ENCODE measurements around the gene GPC5.
"Not testable (repeated sequence)": the region's sequence is repeated elsewhere in the genome, so short reads cannot be mapped to it uniquely, and the experiment has no call there.

Gene GPC5

DNA sequence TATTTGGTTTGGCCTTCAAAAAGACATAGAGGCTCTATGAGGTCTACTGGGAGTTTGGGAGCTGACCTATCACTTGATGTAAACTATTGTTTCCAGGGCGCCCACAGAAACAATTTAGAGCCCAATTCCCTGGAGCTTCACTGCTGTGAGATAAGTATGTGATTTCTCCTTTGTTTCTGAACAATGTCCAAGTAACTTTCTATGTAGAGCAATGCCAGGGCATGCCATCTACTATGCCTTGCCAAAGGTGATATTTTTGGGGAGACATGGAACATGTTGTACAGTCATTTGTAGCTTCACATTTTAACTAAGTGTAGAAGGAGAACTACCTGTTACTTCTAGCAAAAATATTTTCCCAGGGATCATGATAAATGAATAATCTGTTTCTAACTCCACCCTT lies 872.6 kb downstream of the GPC5 start:
- no peak for DNase-seq (ENCODE audit: low read depth)

DNA sequence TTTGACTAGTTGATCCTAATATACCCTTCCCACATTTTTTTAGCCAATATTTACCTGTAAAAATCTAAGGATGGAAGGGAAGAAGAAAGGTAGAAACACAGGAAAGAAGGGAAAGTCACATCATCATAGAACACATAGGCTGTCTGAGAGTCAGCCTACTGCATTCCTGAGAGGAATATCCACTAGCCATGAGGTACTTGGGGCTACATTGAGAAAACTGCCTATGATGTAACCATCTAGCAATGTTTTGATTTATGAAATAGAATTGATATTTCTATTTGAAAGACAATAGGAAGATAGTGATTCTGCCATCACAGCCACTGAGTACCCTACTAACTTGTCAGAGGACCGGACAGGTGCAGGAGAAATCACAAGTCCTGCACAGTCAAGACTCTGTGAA lies 873.8 kb downstream of the GPC5 start:
- no peak for DNase-seq (ENCODE audit: low read depth)

DNA sequence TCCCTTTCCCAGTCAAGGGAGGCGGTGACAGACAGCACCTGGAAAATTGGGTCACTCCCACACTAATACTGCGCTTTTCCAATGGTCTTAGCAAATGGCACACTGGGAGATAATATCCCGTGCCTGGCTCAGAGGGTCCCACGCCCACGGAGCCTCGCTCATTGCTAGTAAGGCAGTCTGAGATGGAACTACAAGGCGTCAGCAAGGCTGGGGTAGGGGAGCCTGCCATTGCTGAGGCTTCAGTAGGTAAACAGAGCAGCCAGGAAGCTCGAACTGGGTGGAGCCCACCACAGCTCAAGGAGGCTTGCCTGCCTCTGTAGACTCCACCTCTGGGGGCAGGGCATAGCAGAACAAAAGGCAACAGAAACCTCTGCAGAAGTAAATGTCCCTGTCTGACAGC lies 882.6 kb downstream of the GPC5 start:
- not testable (repeated sequence) for DNase-seq (ENCODE audit: low read depth)

DNA sequence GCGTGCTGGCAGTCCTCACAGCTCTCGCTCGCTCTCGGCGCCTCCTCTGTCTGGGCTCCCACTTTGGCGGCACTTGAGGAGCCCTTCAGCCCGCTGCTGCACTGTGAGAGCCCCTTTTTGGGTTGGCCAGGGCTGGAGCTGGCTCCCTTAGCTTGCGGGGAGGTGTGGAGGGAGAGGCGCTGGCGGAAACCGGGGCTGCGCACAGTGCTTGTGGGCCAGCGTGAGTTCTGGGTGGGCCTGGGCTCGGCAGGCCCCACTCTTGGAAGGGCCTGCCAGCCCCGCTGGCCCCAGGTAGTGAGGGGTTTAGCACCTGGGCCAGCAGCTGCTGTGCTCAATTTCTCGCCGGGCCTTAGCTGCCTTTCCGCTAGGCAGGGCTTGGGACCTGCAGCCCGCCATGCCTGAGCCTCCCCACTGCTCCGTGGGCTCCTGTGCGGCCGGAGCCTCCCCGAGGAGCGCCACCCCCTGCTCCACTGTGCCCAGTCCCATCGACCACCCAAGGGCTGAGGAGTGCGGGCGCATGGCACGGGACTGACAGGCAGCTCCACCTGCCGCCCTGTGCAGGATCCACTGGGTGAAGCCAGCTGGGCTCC lies 892.4 kb downstream of the GPC5 start:
- DNase-seq (ENCODE audit: low read depth): not testable (repeated sequence)

DNA sequence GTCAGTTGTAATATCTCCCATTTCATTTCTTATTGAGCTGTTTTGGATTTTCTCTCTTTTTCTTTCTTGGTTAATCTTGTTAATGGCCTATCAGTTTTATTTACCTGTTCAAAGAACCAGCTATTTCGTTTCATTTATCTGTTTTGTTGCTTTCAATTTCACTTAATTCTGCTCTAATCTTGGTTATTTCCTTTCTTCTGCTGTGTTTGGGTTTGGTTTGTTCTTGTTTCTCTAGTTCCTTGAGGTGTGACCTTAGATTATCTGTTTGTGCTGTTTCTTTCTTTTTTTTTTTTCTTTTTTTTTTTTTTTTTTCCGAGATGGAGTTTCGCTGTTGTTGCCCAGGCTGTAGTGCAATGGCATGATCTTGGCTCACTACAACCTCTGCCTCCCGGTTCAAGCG lies 896.1 kb downstream of the GPC5 start:
- DNase-seq (ENCODE audit: low read depth): not testable (repeated sequence)

DNA sequence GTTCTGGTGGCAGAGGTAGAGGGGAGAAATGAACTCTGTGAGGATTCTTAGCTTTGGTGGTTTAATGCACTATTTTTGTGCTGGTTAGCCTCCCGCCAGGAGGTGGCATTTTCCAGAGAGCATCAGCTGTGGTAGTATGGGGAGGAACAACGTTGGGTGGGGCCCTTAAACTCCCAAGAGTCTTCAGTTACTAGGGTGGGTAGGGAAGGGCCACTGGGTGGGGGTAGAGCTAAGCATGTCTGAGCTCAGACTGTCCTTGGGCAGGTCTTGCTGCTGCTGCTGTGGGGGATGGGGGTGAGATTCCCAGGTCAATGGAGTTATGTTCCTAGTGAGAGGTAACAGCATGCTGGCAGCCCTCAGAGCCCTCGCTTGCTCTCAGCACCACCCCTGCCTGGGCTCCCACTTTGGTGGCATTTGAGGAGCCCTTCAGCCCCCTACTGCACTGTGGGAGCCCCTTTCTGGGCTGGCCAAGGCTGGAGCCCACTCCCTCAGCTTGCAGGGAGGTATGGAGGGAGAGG lies 897.8 kb downstream of the GPC5 start:
- DNase-seq (ENCODE audit: low read depth): not testable (repeated sequence)

DNA sequence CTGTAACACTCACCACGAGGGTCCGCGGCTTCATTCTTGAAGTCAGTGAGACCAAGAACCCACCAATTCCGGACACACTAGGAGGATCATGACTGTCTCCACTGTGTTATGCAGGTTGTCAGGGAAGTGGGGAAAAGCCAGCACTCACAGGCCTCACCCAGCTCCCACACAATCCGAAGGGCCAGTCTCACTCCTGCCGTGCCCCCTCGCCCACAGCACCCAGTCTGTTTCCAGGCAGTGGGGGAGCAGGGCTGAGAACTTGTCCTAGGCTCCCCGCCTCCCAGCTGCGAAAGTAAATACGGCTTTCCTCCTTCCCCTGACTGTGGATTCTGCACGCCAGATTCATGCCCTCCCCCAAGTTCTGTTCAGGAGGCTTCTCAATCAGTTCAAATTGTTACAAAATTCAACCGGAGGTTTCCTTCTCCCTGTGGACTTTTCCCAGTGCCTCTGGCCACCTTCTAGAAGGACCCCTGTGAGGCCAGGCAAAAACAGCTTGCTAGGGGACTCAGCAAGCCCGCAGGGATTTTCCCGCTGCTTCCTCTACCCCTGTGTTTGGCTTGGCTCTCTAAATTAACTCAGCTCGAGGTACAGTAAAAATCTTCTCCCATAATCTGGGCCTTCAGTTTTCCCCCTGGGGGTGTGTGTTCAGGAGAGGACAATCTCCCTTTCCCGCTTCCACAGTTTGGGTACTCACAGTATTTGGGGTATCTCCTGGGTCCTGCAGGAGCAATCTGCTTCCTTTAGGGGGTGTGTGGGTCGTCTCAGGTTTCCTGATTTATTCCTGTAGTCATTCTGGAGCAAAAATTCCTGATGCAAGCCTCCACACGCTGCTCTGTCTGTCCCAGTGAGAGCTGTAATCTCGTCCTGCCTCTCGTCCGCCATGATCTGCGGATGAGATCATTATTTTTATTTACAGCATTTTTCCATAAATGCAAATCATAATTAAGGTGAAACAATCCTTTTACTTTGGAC lies 899.8 kb downstream of the GPC5 start:
- no peak for DNase-seq (ENCODE audit: low read depth)

DNA sequence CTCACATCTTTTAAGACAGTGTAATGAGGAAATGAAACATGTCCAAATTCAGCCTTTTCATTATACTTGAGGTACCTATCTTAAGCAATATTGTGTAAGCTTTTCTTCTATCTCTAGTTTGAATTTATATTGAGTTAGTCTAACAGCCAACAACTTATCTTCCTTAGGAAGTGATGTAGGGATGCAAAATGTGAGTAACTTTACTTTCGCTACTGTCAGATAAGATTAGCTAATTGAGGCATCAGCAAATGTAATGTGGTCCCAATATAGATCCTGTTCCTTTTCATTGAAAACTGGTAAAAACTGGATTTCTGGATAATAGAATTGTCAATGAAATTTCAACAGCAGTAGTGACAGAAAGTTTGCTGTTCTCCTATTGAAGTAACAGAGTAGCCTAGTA lies 902.2 kb downstream of the GPC5 start:
- no peak for DNase-seq (ENCODE audit: low read depth)

DNA sequence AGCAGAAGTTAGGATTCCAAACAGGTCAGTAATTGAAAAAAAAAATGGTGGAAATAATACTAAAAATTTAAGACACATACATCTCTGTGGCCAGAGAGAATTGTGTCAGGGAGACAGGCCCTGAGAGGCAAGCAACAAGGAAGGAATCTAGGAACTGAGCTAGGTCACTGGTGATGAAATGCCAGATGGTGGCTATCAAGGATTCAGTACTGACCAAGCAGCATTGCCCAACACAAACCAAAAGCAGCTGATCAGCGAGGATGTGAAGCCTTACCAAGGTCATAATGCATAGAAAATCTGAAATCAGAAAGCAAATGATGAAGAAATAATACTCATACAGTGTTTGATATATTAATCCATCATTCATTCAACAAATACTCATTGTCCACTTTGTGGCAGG lies 905.0 kb downstream of the GPC5 start:
- peak; percentile 67 for DNase-seq (ENCODE audit: low read depth)

DNA sequence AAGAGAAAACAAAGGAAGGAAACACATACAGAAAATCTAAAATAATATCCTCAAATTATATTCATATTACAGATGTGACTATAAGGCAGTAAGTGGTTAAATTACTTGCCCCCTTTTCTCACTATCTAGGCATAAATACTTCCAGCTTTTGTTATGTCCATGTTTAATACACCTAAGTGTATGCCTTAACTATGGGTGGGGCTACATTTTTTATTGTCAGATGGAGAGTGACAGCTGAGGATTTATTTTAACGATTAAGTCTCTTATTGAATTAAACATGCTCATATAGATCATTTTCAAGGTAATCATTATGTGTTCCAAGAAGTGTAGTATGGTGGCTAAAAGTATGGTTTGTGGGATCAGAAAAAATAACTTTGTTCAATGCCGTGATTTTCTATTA lies 909.3 kb downstream of the GPC5 start:
- no peak for DNase-seq (ENCODE audit: low read depth)

DNA sequence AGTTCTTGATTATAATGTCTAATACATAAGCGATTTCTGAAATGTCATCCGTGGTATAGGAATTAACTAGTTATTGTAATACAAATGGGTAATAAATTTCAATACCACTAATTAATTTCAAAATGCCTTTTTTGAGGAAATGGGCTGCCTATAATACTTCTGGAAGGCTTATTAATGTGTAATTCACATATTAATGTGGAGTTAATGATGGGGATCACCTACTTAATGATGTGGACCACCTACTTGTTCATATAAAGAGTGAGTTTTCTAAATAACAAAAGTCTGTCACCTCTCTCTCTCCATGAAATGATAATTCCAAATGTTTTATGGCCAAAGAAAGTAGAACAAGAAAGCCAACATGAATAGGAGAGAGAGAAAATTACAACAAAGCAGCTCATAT lies 914.4 kb downstream of the GPC5 start:
- no peak for DNase-seq (ENCODE audit: low read depth)

DNA sequence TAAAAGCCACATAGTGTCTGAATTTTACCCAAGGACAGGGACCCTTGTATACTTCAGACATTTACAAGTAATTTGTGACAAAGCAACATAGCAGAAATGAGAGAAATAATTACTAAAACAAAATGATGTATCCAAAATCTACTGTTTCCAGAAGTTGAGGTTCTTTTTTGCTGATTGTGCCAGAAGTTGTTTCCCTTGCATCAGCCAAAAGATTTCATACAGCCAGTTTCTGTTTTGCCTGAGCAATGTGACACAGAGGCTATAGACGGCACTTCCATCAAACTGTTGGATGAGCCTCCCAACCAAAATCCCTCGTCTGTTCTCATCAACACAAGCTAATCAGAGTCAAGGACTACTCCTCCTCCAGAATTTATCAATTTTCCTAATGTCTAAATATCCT lies 915.0 kb downstream of the GPC5 start:
- peak; percentile 14 for DNase-seq (ENCODE audit: low read depth)

DNA sequence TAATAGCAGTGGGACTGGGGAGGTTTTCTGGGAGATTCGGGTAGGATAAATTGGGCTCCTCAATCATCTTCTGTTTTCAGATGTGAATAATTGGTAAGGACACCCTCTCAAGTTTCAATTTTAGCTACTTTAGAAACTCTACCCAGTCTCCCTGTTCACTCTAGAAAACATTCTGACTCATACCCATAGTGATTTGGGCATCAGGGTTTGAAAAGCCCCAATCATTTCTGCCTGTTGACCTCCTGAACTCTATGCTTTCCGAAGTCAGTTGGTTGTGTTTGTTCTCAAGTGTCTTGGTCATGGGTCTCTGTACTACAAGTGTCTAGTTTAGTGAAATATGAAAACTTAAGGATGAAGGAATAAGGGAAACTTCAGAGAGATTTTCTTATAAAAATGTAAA lies 916.8 kb downstream of the GPC5 start:
- DNase-seq (ENCODE audit: low read depth): no peak

DNA sequence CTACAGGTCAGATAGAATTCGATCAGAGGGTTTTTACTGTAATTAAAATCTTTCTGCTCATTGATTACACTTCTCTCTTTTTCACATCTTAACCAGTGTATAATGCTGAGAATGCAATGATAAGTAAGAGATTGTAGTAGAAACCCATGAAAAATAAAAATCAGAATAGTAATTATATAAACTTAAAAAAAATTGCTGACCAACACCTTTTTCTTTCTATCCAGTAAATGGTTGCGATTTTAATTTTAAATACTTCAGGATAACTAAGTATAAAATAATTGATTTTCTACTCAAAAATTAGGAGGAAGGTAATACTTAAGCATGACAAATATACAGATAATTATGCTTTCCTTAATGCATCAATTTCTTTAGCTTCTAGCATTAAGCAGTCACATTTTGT lies 917.6 kb downstream of the GPC5 start:
- DNase-seq (ENCODE audit: low read depth): no peak

DNA sequence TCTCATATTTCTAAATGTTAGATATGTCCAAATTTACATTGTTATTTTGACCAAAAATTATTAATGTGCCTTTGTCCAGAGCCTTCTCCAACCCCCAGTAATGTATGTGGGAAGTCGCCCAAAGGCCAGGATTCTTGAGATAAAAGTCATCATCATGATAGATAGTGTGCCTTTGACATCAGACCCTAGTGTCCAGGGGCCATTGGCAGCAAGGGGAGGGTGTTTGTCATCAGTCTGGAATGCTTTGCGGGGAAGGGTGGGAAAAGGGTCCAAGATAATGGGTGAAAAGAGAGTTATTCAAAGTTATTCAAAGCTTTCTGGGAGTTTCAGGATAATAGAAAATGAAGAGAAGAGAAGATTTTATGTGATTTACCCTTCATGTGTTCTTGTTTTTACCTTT lies 918.6 kb downstream of the GPC5 start:
- no peak for DNase-seq (ENCODE audit: low read depth)

DNA sequence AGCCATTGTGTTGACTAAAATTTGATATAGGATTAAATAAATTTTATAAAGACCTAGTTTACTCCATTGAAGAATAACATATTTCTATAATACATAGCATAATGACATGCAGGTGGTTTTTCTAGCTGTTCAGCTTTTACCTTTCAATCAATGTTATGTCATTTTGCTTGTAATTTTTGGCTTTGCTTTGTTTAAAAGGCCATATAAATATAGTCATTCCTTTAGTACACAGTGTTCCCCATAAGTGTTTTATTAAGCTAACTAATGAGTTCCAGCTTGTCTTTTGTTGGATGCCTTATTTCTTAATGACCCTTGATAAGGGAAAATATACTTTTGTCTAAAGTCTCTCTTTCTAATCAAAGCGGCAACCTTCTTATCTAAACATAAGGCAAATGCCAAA lies 921.9 kb downstream of the GPC5 start:
- no peak for DNase-seq (ENCODE audit: low read depth)

DNA sequence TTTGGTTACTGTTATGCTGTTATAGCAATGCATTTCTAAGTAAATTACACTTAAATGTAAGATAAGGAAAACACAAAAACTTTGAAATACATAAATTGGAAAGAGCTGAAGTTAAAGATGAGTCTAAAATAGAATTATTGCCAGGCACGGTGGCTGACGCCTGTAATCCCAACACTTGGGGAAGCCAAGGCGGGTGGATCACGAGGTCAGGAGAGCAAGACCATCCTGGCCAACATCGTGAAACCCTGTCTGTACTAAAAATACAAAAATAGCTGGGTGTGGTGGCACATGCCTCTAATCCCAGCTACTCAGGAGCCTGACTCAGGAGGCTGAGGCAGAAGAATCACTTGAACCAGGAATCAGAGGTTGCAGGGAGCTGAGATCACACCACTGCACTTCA lies 922.8 kb downstream of the GPC5 start:
- DNase-seq (ENCODE audit: low read depth): no peak

DNA sequence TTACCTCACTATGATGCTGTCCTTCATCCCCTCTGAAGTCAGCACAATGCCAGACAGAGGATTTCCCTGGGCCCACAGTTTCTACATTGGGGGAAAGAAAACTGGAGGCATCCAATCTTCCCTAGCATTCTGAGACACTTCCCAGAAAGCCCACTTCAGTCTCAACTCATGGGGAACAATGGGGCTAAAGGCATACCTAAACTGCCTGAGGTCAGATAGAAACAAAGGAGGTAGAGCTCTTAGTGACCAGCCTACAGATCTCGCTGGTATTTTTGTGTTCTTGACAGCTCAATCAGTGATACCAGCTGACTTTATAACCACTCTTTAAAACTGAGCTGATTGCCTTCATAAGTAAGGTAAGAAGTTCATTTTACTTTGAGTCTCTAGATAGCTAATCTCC lies 947.2 kb downstream of the GPC5 start:
- DNase-seq (ENCODE audit: low read depth): no peak

DNA sequence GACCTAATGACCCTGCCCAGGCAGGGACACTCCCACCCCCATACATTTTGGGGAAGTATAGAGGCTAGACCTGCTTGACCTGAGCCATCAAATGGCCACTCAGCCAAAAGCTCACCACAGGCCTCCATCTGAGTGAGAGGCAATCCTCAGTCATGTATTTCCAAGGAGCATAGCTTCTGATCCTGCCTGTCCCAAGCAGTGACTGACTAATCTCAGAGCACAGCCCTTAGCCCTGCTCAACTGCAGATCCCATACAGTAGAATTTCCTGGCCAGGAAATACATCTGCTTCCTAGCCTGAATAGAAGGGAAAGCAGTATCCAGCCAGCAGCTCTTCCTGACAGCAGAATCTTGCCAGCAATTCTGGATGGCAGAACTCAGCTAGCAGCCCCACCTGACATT lies 947.6 kb downstream of the GPC5 start:
- no peak for DNase-seq (ENCODE audit: low read depth)

DNA sequence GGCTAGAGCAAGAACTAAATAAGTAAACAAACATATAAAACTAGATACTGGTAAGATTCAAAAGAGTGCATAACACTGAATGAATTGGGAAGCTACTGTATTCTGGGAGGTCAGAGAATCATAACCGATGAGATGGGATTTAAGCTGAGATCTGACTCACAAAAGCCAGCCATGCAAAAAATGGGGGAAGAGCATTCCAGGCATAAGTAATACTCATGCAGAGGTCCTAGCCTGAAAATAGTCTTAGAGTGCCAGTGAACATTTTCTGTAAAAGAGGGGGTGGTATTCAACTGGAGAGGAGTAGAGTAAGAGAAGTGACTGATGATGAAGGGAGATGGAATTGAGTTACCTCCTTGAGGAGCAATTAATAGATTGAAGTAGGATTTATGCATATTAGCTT lies 956.2 kb downstream of the GPC5 start:
- no peak for DNase-seq (ENCODE audit: low read depth)

DNA sequence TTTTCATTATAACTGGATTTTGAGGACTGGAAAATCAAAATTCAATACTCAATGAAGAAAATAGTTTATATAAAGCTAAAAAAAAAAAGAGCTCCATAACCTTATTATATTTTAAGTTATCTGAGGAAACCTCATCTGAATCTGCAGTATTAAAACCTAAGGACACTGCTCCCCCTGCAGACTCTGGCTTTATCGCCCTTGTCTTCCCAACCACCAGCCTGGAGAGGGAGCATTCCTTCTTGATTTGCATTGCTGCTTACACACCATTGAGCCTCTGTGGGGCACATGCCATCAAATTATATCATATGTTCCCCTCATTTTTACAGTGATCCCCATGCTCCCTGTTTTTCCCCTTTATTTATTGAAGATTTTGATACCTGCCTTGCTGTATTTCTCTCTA lies 956.8 kb downstream of the GPC5 start:
- peak; percentile 16 for DNase-seq (ENCODE audit: low read depth)

DNA sequence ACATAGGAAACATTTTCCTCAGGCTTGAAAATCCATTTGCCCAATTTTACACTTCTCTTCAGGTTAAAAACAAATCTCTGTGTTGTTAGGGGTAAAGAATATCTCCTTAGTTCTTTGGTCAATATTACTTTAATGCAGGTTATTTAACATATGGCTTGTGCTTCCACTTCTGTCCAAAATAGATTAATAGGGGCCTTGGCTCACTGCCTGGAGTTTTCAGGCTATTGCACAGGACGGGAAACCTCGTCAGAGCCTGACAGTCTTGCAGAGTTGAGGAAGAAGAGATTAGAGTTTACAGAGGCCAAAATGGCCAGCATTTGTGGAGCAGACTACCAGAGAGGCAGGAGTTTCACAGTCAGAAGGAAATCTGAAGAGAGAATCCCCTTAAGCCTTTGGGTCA lies 964.3 kb downstream of the GPC5 start:
- no peak for DNase-seq (ENCODE audit: low read depth)

DNA sequence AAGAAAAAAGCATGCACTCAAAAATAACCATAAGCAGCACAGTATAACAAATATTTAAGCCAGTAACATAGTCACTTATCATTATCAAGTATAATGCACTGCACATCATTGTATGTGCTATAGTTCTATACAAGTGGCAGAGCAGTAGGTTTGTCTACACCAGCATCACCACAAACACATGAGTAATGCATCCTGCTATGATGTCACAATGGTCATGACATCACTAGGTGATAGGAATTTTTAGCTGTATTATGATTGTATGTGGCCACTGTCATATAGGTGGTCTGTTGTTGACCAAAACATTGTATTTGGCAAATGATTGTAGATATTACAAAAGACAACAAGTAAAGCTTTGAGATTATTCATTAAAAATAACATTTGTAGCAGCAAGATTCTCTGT lies 967.5 kb downstream of the GPC5 start:
- no peak for DNase-seq (ENCODE audit: low read depth)

DNA sequence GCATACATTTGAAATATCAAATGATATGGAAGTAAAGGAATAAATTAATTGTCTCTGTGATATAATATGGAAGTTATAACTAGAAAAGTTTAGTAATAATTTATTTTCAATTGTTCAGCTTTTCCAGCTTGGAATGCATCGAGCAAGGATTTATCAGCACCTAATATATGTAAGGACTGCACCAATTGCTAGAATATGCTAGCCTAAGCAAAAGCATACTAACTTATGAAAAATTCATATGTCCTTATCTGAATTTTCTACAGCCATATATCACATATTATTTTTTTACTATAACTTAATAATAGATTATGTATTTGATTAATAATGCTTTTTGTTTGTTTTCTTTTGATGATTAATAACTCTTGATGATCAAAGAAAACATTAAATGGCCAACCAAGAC lies 979.0 kb downstream of the GPC5 start:
- no peak for DNase-seq (ENCODE audit: low read depth)

All from fibroblast of the conjunctiva (primary cell).